Hypothalamus (tissue), 51 donors: ENCODE measurements around the gene TUBG2.

Source experiments
- DNase-seq, 51 donors: peaks; one replicate each; lab custom pipeline; 2025; lab: John Stamatoyannopoulos, UW

TUBG2 gene

GRCh38 chr17:42675965-42676423 lies 16.9 kb downstream of the TUBG2 start:
- peak in 21 of 51 donors; percentile 11 to 65 (median 33) for DNase-seq

GRCh38 chr17:42676424-42677011 lies 17.4 kb downstream of the TUBG2 start, which contains the start of gene PLEKHH3:
PLEKHH3 (minus strand) TSS chr17:42676994; CDS start chr17:42676563, 431 bp downstream.
- DNase-seq: peak in 5 of 51 donors; percentile 49 to 93 (median 81)

GRCh38 chr17:42677012-42677857 lies 18.2 kb downstream of the TUBG2 start:
- DNase-seq: peak; percentile 93 to 100 (median 99)

- peak; percentile 57 to 95 (median 79) for DNase-seq
Measured at GRCh38 chr17:42677921-42678781, 19.1 kb downstream of the TUBG2 start.

- peak in 11 of 51 donors; percentile 9 to 66 (median 25) for DNase-seq
Measured at GRCh38 chr17:42678951-42679491, 19.9 kb downstream of the TUBG2 start.

GRCh38 chr17:42679492-42680330 lies 20.6 kb downstream of the TUBG2 start:
- peak in 45 of 51 donors; percentile 15 to 78 (median 58) for DNase-seq

- DNase-seq: peak in 5 of 51 donors; percentile 23 to 49 (median 25)
Measured at GRCh38 chr17:42680331-42680808, 21.3 kb downstream of the TUBG2 start.

GRCh38 chr17:42681976-42682721 lies 23.1 kb downstream of the TUBG2 start, which contains the start of gene CNTNAP1:
CNTNAP1 (plus strand) TSS chr17:42682531; CDS start chr17:42682830, 299 bp downstream.
- peak in 42 of 51 donors; percentile 8 to 78 (median 50) for DNase-seq

- peak in 25 of 51 donors; percentile 19 to 78 (median 48) for DNase-seq
Measured at GRCh38 chr17:42682722-42683403, 23.8 kb downstream of the TUBG2 start.

- DNase-seq: peak in 29 of 51 donors; percentile 7 to 71 (median 38)
Measured at GRCh38 chr17:42683407-42684034, 24.4 kb downstream of the TUBG2 start.

- no peak for DNase-seq
Measured at GRCh38 chr17:42684929-42685556, 26.0 kb downstream of the TUBG2 start.

GRCh38 chr17:42685831-42686230 lies 26.7 kb downstream of the TUBG2 start:
- no peak for DNase-seq

GRCh38 chr17:42686520-42687128 lies 27.5 kb downstream of the TUBG2 start:
- no peak for DNase-seq

GRCh38 chr17:42687707-42688320 lies 28.7 kb downstream of the TUBG2 start:
- no peak for DNase-seq

GRCh38 chr17:42690596-42690995 lies 31.5 kb downstream of the TUBG2 start:
- no peak for DNase-seq

- no peak for DNase-seq
Measured at GRCh38 chr17:42691021-42691545, 32.0 kb downstream of the TUBG2 start.
